Activated CD4-positive, alpha-beta T cell treated with anti-CD3 and anti-CD28 coated beads, Interleukin-2, amount 10 ng/mL, durations not matched to agents 7 days and 5 days (primary cell): Measurements from ENCODE around the gene RBL2. TPM values are rescaled to one million over a fixed set of nuclear protein-coding genes. Genes with fewer than 3 reads are reported as not detected.
"Not testable (repeated sequence)": the region's sequence is repeated elsewhere in the genome, so short reads cannot be mapped to it uniquely, and the experiment has no call there.

Experiments
- CTCF ChIA-PET: fragments of 350-600 bp; sonication (Branson Sonifier 250); formaldehyde crosslinking; loops from one replicate; lab custom pipeline; 2021; ENCODE audit warnings: antibody characterized with exemption; lab: Charles Lee
- POLR2A ChIA-PET: fragments of 350-600 bp; sonication (Branson Sonifier 250); formaldehyde crosslinking; loops from one replicate; lab custom pipeline; 2021; ENCODE audit warnings: antibody characterized with exemption; lab: Charles Lee
- DNase-seq: peaks from one replicate; pipeline ENCODE4 v3.0.0-alpha.2; 2020
- H3K27ac Mint-ChIP-seq: one replicate; pipeline ENCODE4 v1.8.0; 2021; ENCODE audit warnings: mild to moderate bottlenecking, moderate library complexity, mixed read lengths
- H3K27me3 Mint-ChIP-seq: one replicate; pipeline ENCODE4 v1.8.0; 2021; ENCODE audit warnings: mixed read lengths
- H3K36me3 Mint-ChIP-seq: one replicate; pipeline ENCODE4 v1.8.0; 2021; ENCODE audit warnings: low read depth, mixed read lengths
- H3K4me1 Mint-ChIP-seq: one replicate; pipeline ENCODE4 v1.8.0; 2021; ENCODE audit warnings: mixed read lengths
- H3K4me3 Mint-ChIP-seq: one replicate; pipeline ENCODE4 v1.8.0; 2021; ENCODE audit warnings: mild to moderate bottlenecking, moderate library complexity, mixed read lengths
- H3K9me3 Mint-ChIP-seq: one replicate; pipeline ENCODE4 v1.8.0; 2021; ENCODE audit warnings: mixed read lengths
- total RNA-seq, 2 experiments: library from RNA; stranded (reverse); gene quantifications; one replicate each; pipeline ENCODE4 v1.2.3, GENCODE V29; 2021

Gene RBL2
- total RNA-seq, 2 experiments from 2014 or later, result 178 to 188 TPM

GRCh38 chr16:53511084-53511402 is 76.8 kb downstream of the RBL2 start:
- no peak for DNase-seq
- no peak overlapping the region for H3K4me3 Mint-ChIP-seq
- peak overlapping the region; percentile 20 for H3K27ac Mint-ChIP-seq
- peaks cover 25% of the 10 kb centered on the region for H3K4me1 Mint-ChIP-seq
- peaks cover 16% of the 10 kb centered on the region for H3K36me3 Mint-ChIP-seq
- no peaks in the 10 kb centered on the region for H3K27me3 Mint-ChIP-seq
- ChIA-PET CTCF (interaction anchor here (0.5 to 1.1 kb wide), 2 partner anchors 142 to 221 kb away, joined by 3 to 5 read pairs; no protein-coding TSS in a partner anchor), POLR2A (no interaction called here)
- peaks cover 13% of the 10 kb centered on the region for H3K9me3 Mint-ChIP-seq

GRCh38 chr16:53511403-53512280 is 77.4 kb downstream of the RBL2 start:
- no peak for DNase-seq
- no peaks in the 10 kb centered on the region for H3K27me3 Mint-ChIP-seq
- POLR2A ChIA-PET, result no interaction called here
- no peak overlapping the region for H3K27ac Mint-ChIP-seq
- peaks cover 16% of the 10 kb centered on the region for H3K36me3 Mint-ChIP-seq
- H3K4me1 Mint-ChIP-seq, result peaks cover 26% of the 10 kb centered on the region
- no peak overlapping the region for H3K4me3 Mint-ChIP-seq
- CTCF ChIA-PET, result interaction anchor here (0.5 to 1.1 kb wide), 3 partner anchors 10 to 221 kb away, joined by 3 to 5 read pairs (median 3); no protein-coding TSS in a partner anchor
- peaks cover 13% of the 10 kb centered on the region for H3K9me3 Mint-ChIP-seq

- Mint-ChIP-seq H3K4me1 (peaks cover 37% of the 10 kb centered on the region), H3K36me3 (peaks cover 16% of the 10 kb centered on the region), H3K9me3 (peaks cover 13% of the 10 kb centered on the region)
- H3K27me3 Mint-ChIP-seq, H3K4me3 Mint-ChIP-seq, H3K27ac Mint-ChIP-seq, POLR2A ChIA-PET, DNase-seq: not testable (repeated sequence)
- CTCF ChIA-PET, result interaction anchor here (0.9 to 1.0 kb wide), 2 partner anchors 11 to 18 kb away, joined by 3 read pairs; no protein-coding TSS in a partner anchor
These were observed 78.5 kb downstream of the RBL2 start for GRCh38 chr16:53512795-53513194.

GRCh38 chr16:53515259-53515658 is 81.0 kb downstream of the RBL2 start:
- no peak overlapping the region for H3K4me3 Mint-ChIP-seq
- H3K36me3 Mint-ChIP-seq, result peaks cover 16% of the 10 kb centered on the region
- no peaks in the 10 kb centered on the region for H3K27me3 Mint-ChIP-seq
- H3K9me3 Mint-ChIP-seq, result peaks cover 13% of the 10 kb centered on the region
- H3K27ac Mint-ChIP-seq, result no peak overlapping the region
- ChIA-PET POLR2A (no interaction called here), CTCF (interaction anchor here (1.4 kb wide), 1 partner anchor 58 kb away, joined by 3 read pairs; no protein-coding TSS in a partner anchor)
- peaks cover 51% of the 10 kb centered on the region for H3K4me1 Mint-ChIP-seq
- DNase-seq, result no peak

- Mint-ChIP-seq H3K27ac (no peak overlapping the region), H3K27me3 (no peaks in the 10 kb centered on the region), H3K36me3 (peaks cover 16% of the 10 kb centered on the region), H3K4me3 (no peak overlapping the region), H3K4me1 (peaks cover 46% of the 10 kb centered on the region), H3K9me3 (peaks cover 13% of the 10 kb centered on the region)
- ChIA-PET CTCF (interaction anchor here (0.7 to 1.4 kb wide), 2 partner anchors 10 to 58 kb away, joined by 3 read pairs; no protein-coding TSS in a partner anchor), POLR2A (no interaction called here)
- DNase-seq, result no peak
These were observed 81.5 kb downstream of the RBL2 start for GRCh38 chr16:53515811-53516210.

- H3K27me3 Mint-ChIP-seq, result peaks cover 5% of the 10 kb centered on the region
- CTCF ChIA-PET, result interaction anchor here (0.9 to 1.6 kb wide), 4 partner anchors 14 to 37 kb away, joined by 4 to 5 read pairs (median 4); partner anchors contain the start of gene AKTIP
- no peak for DNase-seq
- peak overlapping the region; percentile 93 for H3K27ac Mint-ChIP-seq
- H3K4me1 Mint-ChIP-seq, result peaks cover 43% of the 10 kb centered on the region
- H3K36me3 Mint-ChIP-seq, result peaks cover 13% of the 10 kb centered on the region
- POLR2A ChIA-PET, result interaction anchor here (0.6 kb wide), 1 partner anchor 77 kb away, joined by 3 read pairs; no protein-coding TSS in a partner anchor
- peak overlapping the region; percentile 71 for H3K4me3 Mint-ChIP-seq
- peaks cover 7% of the 10 kb centered on the region for H3K9me3 Mint-ChIP-seq
These were observed 83.6 kb downstream of the RBL2 start for GRCh38 chr16:53517851-53518250.

- peaks cover 6% of the 10 kb centered on the region for H3K36me3 Mint-ChIP-seq
- POLR2A ChIA-PET, result no interaction called here
- peak overlapping the region; percentile 93 for H3K27ac Mint-ChIP-seq
- H3K27me3 Mint-ChIP-seq, result peaks cover 6% of the 10 kb centered on the region
- peak; percentile 88 for DNase-seq
- peak overlapping the region; percentile 71 for H3K4me3 Mint-ChIP-seq
- peaks cover 6% of the 10 kb centered on the region for H3K9me3 Mint-ChIP-seq
- peaks cover 43% of the 10 kb centered on the region for H3K4me1 Mint-ChIP-seq
- CTCF ChIA-PET, result interaction anchor here (0.6 to 1.9 kb wide), 9 partner anchors 10 to 463 kb away, joined by 3 to 8 read pairs (median 4); partner anchors contain the start of gene CHD9
These were observed 84.5 kb downstream of the RBL2 start for GRCh38 chr16:53518550-53519416.

- Mint-ChIP-seq H3K9me3 (no peaks in the 10 kb centered on the region), H3K27ac (peak overlapping the region; percentile 93), H3K4me3 (peak overlapping the region; percentile 71), H3K27me3 (peaks cover 6% of the 10 kb centered on the region), H3K36me3 (peaks cover 2% of the 10 kb centered on the region), H3K4me1 (peaks cover 40% of the 10 kb centered on the region)
- ChIA-PET POLR2A (no interaction called here), CTCF (interaction anchor here (0.6 to 1.9 kb wide), 8 partner anchors 10 to 464 kb away, joined by 3 to 8 read pairs (median 4); partner anchors contain the start of gene CHD9)
- DNase-seq, result no peak
These were observed 85.3 kb downstream of the RBL2 start for GRCh38 chr16:53519417-53520091.

GRCh38 chr16:53523126-53523804 is 89.0 kb downstream of the RBL2 start:
- Mint-ChIP-seq H3K27ac (peak overlapping the region; percentile 57), H3K4me3 (no peak overlapping the region), H3K9me3 (no peaks in the 10 kb centered on the region), H3K4me1 (peaks cover 18% of the 10 kb centered on the region), H3K27me3 (peaks cover 6% of the 10 kb centered on the region), H3K36me3 (no peaks in the 10 kb centered on the region)
- ChIA-PET CTCF (interaction anchor here (1.1 to 1.2 kb wide), 2 partner anchors 11 to 393 kb away, joined by 3 to 4 read pairs; no protein-coding TSS in a partner anchor), POLR2A (no interaction called here)
- no peak for DNase-seq

GRCh38 chr16:53523971-53524548 is 89.8 kb downstream of the RBL2 start:
- no peaks in the 10 kb centered on the region for H3K9me3 Mint-ChIP-seq
- DNase-seq, result no peak
- H3K27me3 Mint-ChIP-seq, result peaks cover 6% of the 10 kb centered on the region
- H3K27ac Mint-ChIP-seq, result no peak overlapping the region
- no peak overlapping the region for H3K4me3 Mint-ChIP-seq
- POLR2A ChIA-PET, result no interaction called here
- no peaks in the 10 kb centered on the region for H3K36me3 Mint-ChIP-seq
- H3K4me1 Mint-ChIP-seq, result peaks cover 10% of the 10 kb centered on the region
- CTCF ChIA-PET, result interaction anchor here (1.0 to 1.1 kb wide), 2 partner anchors 10 to 11 kb away, joined by 3 read pairs; no protein-coding TSS in a partner anchor

- no peak for DNase-seq
- ChIA-PET CTCF (interaction anchor here (1.2 to 1.5 kb wide), 2 partner anchors 10 to 18 kb away, joined by 3 to 7 read pairs; no protein-coding TSS in a partner anchor), POLR2A (no interaction called here)
- Mint-ChIP-seq H3K4me1 (no peaks in the 10 kb centered on the region), H3K4me3 (no peak overlapping the region), H3K9me3 (no peaks in the 10 kb centered on the region), H3K27me3 (peaks cover under 1% of the 10 kb centered on the region), H3K27ac (no peak overlapping the region), H3K36me3 (no peaks in the 10 kb centered on the region)
These were observed 94.5 kb downstream of the RBL2 start for GRCh38 chr16:53528797-53529196.
